ENCODE measurements around the gene C17orf100. TPM values are rescaled to one million over a fixed set of nuclear protein-coding genes. Genes with fewer than 3 reads are reported as not detected.

Gene C17orf100
- total RNA-seq, 3 donors from 2014 or later: 2.2 to 2.7 (median 2.3) TPM

DNA sequence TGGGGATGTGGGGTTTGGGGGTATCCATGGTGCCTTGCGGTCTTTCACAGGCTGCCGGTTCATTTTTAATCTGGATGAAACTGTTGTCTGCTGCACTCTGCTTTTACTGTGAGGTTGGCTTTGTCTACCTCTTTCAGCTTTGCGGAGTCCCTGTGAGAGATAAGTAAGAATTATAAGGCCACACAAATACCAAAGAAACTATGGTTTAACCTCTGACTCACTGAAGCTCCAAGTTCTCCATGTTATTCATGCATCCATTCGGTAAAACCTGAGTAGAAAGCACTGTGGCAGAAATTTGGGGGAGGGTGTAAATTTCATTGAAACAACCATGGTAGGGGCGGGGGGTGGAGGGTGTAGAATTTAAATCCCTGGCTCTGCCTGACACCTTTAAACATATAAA is 41.6 kb upstream of the C17orf100 start:
- intact Hi-C loops (cut with DNase I, micrococcal nuclease): no loop called here
- Histone ChIP-seq H3K36me3 (ENCODE audit: low read depth) (no peaks in the 10 kb centered on the region), H3K9me3 (no peaks in the 10 kb centered on the region), H3K4me1 (ENCODE audit: low read depth) (no peaks in the 10 kb centered on the region), H3K4me3 (no peak overlapping the region)
- TF ChIP-seq, protein P1, sequence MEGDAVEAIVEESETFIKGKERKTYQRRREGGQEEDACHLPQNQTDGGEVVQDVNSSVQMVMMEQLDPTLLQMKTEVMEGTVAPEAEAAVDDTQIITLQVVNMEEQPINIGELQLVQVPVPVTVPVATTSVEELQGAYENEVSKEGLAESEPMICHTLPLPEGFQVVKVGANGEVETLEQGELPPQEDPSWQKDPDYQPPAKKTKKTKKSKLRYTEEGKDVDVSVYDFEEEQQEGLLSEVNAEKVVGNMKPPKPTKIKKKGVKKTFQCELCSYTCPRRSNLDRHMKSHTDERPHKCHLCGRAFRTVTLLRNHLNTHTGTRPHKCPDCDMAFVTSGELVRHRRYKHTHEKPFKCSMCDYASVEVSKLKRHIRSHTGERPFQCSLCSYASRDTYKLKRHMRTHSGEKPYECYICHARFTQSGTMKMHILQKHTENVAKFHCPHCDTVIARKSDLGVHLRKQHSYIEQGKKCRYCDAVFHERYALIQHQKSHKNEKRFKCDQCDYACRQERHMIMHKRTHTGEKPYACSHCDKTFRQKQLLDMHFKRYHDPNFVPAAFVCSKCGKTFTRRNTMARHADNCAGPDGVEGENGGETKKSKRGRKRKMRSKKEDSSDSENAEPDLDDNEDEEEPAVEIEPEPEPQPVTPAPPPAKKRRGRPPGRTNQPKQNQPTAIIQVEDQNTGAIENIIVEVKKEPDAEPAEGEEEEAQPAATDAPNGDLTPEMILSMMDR (IDR thresholded peaks at IDR 0.05): no peak
- DNase-seq: no peak
- ATAC-seq: no peak

DNA sequence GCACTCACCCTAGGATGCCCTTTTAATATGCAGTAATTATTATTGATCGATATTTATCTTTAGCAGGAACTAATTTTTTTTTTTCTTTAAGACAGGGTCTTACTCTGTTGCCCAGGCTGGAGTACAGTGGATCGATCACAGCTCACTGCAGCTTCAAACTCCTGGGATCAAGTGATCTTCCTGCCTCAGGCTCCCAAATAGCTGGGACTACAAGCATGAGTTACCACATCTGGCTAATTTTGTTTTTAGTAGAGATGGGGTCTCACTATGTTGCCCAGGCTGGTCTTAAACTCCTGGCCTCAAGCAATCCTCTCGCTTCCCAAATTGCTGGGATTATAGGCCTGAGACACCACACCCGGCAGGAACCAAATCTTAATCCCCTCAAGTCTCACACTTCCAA is 40.3 kb upstream of the C17orf100 start:
- Histone ChIP-seq H3K4me3 (no peak overlapping the region), H3K4me1 (ENCODE audit: low read depth) (no peaks in the 10 kb centered on the region), H3K36me3 (ENCODE audit: low read depth) (no peaks in the 10 kb centered on the region), H3K9me3 (no peaks in the 10 kb centered on the region)
- no peak for ATAC-seq
- no peak for DNase-seq
- TF ChIP-seq, protein P1 (IDR thresholded peaks at IDR 0.05): no peak
- intact Hi-C loops (cut with DNase I, micrococcal nuclease): no loop called here

DNA sequence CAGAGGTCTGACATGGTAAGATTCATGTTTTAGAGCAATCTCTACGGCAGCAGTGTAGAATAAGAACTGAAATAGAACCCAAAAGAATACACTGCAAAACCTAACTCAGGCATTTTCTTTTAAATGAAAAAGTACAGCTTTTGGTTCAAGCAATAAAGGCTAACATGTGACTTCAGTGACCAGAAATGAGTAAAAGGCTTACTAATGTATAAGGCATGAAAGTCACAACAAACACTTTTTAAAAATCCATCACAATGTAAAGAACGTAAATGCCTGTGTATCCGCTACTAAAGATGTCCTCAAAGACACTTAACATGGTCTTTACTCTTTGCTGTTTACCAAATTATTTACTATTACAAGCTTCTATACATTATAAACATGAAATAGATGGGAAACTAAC is 27.6 kb upstream of the C17orf100 start:
- DNase-seq: no peak
- H3K4me1 ChIP-seq (ENCODE audit: low read depth): no peaks in the 10 kb centered on the region
- TF ChIP-seq, protein P1 (IDR thresholded peaks at IDR 0.05): no peak
- no peaks in the 10 kb centered on the region for H3K9me3 ChIP-seq
- ATAC-seq: no peak
- H3K36me3 ChIP-seq (ENCODE audit: low read depth): no peaks in the 10 kb centered on the region
- intact Hi-C loops (cut with DNase I, micrococcal nuclease): no loop called here
- H3K4me3 ChIP-seq: no peak overlapping the region

DNA sequence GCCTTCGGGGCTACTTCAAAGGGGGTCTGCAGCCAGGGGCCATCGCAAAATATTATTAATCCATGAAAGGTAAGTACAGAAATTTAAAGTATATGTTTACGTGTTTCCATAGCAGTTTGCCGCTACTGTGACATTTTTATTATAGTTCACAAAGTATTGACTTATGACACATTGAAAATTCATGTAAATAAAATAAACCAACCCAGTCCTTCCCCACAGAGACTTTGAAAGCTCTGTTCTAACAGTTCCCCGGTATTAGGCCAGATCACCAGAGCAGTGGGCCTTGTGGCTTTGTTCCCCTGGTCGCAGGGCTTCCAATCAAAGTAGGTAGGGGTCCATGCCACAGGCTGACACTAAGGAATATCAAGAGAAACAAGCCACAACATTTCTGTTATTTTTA is 24.9 kb upstream of the C17orf100 start:
- TF ChIP-seq, protein P1 (IDR thresholded peaks at IDR 0.05): no peak
- intact Hi-C loops (cut with DNase I, micrococcal nuclease): no loop called here
- DNase-seq (no peak), ATAC-seq (no peak)
- no peaks in the 10 kb centered on the region for H3K36me3 ChIP-seq (ENCODE audit: low read depth)
- H3K4me3 ChIP-seq: no peak overlapping the region
- peaks cover 2% of the 10 kb centered on the region for H3K4me1 ChIP-seq (ENCODE audit: low read depth)
- H3K9me3 ChIP-seq: no peaks in the 10 kb centered on the region

DNA sequence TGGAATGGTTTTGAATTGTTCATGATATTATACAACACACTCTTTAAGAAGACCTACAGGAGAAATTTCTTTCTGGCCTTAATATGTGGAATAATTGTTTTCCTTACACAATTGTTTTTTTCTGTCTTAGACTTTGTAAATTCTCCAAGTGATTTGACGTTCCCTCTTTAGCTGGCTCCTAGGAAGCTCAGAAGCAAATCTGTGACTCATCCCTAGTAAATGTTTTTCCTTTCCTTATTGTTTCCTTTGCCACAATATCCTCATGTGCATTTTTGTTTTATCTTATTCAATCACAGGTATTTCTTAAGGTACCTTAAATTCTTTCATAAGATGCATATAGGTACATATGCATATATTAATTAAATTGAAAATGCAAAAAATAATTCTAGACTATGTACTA is 24.5 kb upstream of the C17orf100 start:
- ATAC-seq (peak; percentile 67), DNase-seq (no peak)
- H3K36me3 ChIP-seq (ENCODE audit: low read depth): no peaks in the 10 kb centered on the region
- no peak overlapping the region for H3K4me3 ChIP-seq
- TF ChIP-seq, protein P1 (IDR thresholded peaks at IDR 0.05): no peak
- no peaks in the 10 kb centered on the region for H3K9me3 ChIP-seq
- peaks cover 2% of the 10 kb centered on the region for H3K4me1 ChIP-seq (ENCODE audit: low read depth)
- intact Hi-C loops (cut with DNase I, micrococcal nuclease): no loop called here

DNA sequence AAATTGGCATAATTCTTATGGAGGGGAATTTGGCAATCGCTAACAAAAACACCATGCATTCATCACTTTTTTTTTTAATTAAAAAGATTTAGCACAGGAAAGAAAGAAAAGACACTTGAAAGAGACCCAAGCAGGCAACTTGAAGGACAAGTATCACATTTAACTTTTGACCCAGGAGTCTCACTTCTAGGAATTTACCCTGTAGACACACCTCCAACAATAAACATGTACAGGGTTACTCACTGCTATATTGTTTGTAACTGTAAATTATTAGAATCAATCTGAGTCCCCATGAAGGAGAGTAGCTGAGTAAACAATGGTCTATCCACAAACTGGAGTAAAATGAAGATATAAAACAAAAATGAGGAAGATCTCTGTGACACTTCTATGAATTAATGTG is 21.2 kb upstream of the C17orf100 start:
- TF ChIP-seq, protein P1 (IDR thresholded peaks at IDR 0.05): no peak
- peak; percentile 53 for ATAC-seq
- Histone ChIP-seq H3K9me3 (no peaks in the 10 kb centered on the region), H3K4me3 (no peak overlapping the region), H3K4me1 (ENCODE audit: low read depth) (peaks cover 2% of the 10 kb centered on the region), H3K36me3 (ENCODE audit: low read depth) (peaks cover 8% of the 10 kb centered on the region)
- intact Hi-C loops (cut with DNase I, micrococcal nuclease): no loop called here
- DNase-seq: no peak

All from mucosa of descending colon (tissue), 3 donors.